ENCODE results near the gene TEAD4.

TEAD4 gene

GRCh38 chr12:3085341-3086139 lies 126.3 kb downstream of the TEAD4 start:
- DNase-seq: no peak

DNA sequence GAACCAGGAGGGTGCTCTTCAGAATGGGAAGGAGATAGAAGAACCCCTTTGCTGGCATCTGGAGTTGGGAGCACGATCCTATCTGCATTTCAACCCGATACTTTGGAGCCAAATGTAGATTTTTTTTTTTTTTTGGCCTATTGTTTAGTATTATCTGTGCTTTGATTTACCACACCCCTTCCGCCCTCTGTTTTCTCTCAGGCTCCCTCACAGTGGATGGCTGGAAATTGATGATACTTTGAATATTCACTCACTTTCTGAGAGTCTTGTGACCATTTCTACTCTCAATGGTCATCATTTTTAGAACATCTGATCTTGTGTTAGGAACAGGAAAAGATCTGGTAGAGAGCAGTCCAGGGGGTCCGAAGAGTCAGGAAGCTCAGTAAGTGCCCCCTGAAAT lies 127.0 kb downstream of the TEAD4 start:
- DNase-seq: no peak

- DNase-seq: no peak
Observed at GRCh38 chr12:3086729-3087323, 127.6 kb downstream of the TEAD4 start.

DNA sequence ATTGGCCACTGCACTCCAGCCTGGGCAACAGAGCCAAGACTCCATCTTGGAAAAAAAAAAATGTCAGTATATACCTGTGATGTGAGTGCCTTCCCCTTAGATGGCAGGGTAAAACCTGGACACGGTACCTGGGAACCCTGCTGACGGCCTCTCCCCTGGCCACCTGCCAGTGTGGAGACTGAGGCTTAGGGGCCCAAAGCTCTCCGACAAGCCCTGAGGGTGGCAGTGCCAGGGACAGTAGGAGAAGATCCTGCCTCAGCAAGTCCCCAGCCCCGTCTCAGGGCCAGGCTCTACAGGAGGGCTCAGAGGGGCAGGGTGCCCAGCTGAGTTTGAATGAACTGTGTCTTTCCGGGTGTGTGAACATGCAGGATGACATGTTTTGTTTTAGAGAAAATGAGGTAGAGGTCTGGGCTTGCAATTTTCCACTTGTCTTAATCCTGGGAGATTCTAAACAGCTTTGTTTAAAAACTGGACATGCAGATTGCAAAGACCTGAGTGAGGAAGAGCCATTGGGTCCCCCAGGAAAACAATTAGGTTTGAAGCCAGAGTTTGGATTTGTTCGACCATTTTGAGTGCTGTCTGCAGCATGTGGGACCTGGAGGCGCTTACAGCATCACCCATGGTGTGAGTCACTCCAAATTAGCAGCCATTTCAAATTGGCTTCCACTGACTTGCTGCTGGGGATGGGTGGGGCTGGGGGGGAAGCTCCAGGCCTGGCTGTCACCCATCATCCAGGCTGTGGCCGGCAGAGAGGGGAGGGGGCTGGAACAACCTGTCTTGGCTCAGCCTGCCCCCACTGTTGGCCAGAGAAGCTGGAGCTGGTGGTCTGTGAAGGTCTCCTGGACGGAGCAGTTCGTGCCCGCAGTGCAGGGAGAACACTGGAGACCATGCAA lies 128.8 kb downstream of the TEAD4 start:
- DNase-seq: no peak

DNA sequence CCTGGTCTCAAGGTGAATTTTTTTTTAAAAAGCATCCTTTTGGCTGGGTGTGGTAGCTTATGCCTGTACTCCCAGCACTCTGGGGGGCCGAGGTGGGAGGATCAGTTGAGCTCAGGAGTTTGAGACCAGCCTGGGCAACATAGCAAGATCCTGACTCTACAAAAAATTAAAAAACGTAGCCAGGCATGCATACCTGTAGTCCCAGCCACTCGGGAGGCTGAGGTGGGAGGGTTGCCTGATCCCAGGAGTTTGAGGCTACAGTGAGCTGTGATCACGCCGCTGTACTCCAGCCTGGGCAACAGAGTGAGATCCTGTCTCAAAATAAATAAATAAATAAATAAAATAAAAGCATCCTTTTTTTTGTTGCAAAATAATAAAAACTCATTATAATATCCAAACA lies 130.4 kb downstream of the TEAD4 start:
- no peak for DNase-seq
